PC-3 (cell line): Measurements from ENCODE around the gene FLG.

ENCODE experiments used
- EZH2 ChIP-seq: fragments of 300-600 bp; sonication (generic); IDR thresholded peaks from one replicate; pipeline ENCODE4 v1.6.1; 2017; ENCODE audit warnings: antibody characterized with exemption, mild to moderate bottlenecking, low read length; ENCODE audit not compliant: unreplicated experiment
- EZH2phosphoT487 ChIP-seq: fragments of 300-600 bp; sonication (generic); IDR thresholded peaks from 2 replicates; pipeline ENCODE4 v1.6.1; 2018; ENCODE audit warnings: mild to moderate bottlenecking, antibody characterized with exemption, low read length, borderline replicate concordance
- TF ChIP-seq, protein P1 (sequence below): fragments of 300-600 bp; sonication (generic); conservative IDR thresholded peaks from 2 replicates; pipeline ENCODE4 v1.5.1; 2017; ENCODE audit warnings: antibody characterized with exemption, low read depth, mild to moderate bottlenecking, low read length

- TF ChIP-seq, protein P1, sequence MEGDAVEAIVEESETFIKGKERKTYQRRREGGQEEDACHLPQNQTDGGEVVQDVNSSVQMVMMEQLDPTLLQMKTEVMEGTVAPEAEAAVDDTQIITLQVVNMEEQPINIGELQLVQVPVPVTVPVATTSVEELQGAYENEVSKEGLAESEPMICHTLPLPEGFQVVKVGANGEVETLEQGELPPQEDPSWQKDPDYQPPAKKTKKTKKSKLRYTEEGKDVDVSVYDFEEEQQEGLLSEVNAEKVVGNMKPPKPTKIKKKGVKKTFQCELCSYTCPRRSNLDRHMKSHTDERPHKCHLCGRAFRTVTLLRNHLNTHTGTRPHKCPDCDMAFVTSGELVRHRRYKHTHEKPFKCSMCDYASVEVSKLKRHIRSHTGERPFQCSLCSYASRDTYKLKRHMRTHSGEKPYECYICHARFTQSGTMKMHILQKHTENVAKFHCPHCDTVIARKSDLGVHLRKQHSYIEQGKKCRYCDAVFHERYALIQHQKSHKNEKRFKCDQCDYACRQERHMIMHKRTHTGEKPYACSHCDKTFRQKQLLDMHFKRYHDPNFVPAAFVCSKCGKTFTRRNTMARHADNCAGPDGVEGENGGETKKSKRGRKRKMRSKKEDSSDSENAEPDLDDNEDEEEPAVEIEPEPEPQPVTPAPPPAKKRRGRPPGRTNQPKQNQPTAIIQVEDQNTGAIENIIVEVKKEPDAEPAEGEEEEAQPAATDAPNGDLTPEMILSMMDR: no peak
- TF ChIP-seq EZH2phosphoT487: no peak
- no peak for TF ChIP-seq EZH2
Observed at GRCh38 chr1:152309955-152310354, 15.1 kb downstream of the FLG start.
